ENCODE measurements around the gene IL34. TPM values are rescaled to one million over a fixed set of nuclear protein-coding genes. Genes with fewer than 3 reads are reported as not detected.
A peak's percentile ranks its signal among the peaks of the same experiment; 100 is the strongest.

Gene IL34
- total RNA-seq (not detected), polyA plus RNA-seq (not detected)

GRCh38 chr16:70646260-70647241, at the start of gene IL34:
IL34 (plus strand) TSS chr16:70646559; CDS start chr16:70646948, 389 bp downstream.
- no peaks in the 10 kb centered on the region for H3K36me3 ChIP-seq (ENCODE audit: control insufficient read depth, insufficient read depth, low read length)
- no peak within 1 kb of the TSS for H3K27ac ChIP-seq (ENCODE audit: insufficient read depth, low read length, poor library complexity, severe bottlenecking)
- no peak within 1 kb of the TSS for H3K4me3 ChIP-seq (ENCODE audit: low read depth, low read length)
- no peaks in the 10 kb centered on the region for H3K27me3 ChIP-seq (ENCODE audit: control insufficient read depth, insufficient read depth, low read length)
- Mint-ChIP-seq H3K27me3 (peaks cover 11% of the 10 kb centered on the region), H3K4me3 (no peak within 1 kb of the TSS), H3K4me1 (no peaks in the 10 kb centered on the region), H3K27ac (no peak within 1 kb of the TSS), H3K36me3 (no peaks in the 10 kb centered on the region), H3K9me3 (no peaks in the 10 kb centered on the region)
- DNase-seq (no peak), ATAC-seq (ENCODE audit: low read depth in 2 of 2) (no peak)
- H3K9me3 ChIP-seq (ENCODE audit: control insufficient read depth in 2 of 2, low read length in 2 of 2), result no peaks in the 10 kb centered on the region
- H3K4me1 ChIP-seq (ENCODE audit: control insufficient read depth, insufficient read depth, low read length, poor library complexity, severe bottlenecking), result no peaks in the 10 kb centered on the region

- no peaks in the 10 kb centered on the region for H3K4me1 Mint-ChIP-seq
Observed at GRCh38 chr16:70597135-70597835, 49.1 kb upstream of the IL34 start.

GRCh38 chr16:70598937-70599503, 47.3 kb upstream of the IL34 start:
- Histone ChIP-seq H3K27me3 (ENCODE audit: control insufficient read depth, insufficient read depth, low read length) (no peaks in the 10 kb centered on the region), H3K4me3 (ENCODE audit: low read depth, low read length) (no peak overlapping the region), H3K27ac (ENCODE audit: insufficient read depth, low read length, poor library complexity, severe bottlenecking) (no peak overlapping the region), H3K4me1 (ENCODE audit: control insufficient read depth, insufficient read depth, low read length, poor library complexity, severe bottlenecking) (no peaks in the 10 kb centered on the region), H3K9me3 (ENCODE audit: control insufficient read depth in 2 of 2, low read length in 2 of 2) (no peaks in the 10 kb centered on the region), H3K36me3 (ENCODE audit: control insufficient read depth, insufficient read depth, low read length) (no peaks in the 10 kb centered on the region)
- peaks cover 8% of the 10 kb centered on the region for H3K27me3 Mint-ChIP-seq
- no peaks in the 10 kb centered on the region for H3K36me3 Mint-ChIP-seq
- no peak overlapping the region for H3K27ac Mint-ChIP-seq
- peaks cover 0 to 3% (median 0%) of the 10 kb centered on the region in 7 donors for H3K9me3 Mint-ChIP-seq
- no peak for ATAC-seq (ENCODE audit: low read depth in 2 of 2)
- no peak for DNase-seq
- H3K4me1 Mint-ChIP-seq, result no peaks in the 10 kb centered on the region
- peak overlapping the region in 1 of 4 donors; percentile 70 for H3K4me3 Mint-ChIP-seq

More at GRCh38 chr16:70597135-70597835, 49.1 kb upstream of the IL34 start:
- H3K27ac ChIP-seq (ENCODE audit: insufficient read depth, low read length, poor library complexity, severe bottlenecking), result no peak overlapping the region
- H3K27me3 ChIP-seq (ENCODE audit: control insufficient read depth, insufficient read depth, low read length), result no peaks in the 10 kb centered on the region
- H3K4me1 ChIP-seq (ENCODE audit: control insufficient read depth, insufficient read depth, low read length, poor library complexity, severe bottlenecking), result no peaks in the 10 kb centered on the region
- H3K4me3 Mint-ChIP-seq, result no peak overlapping the region
- H3K9me3 Mint-ChIP-seq, result peaks cover 0 to 3% (median 0%) of the 10 kb centered on the region in 7 donors
- no peak for ATAC-seq (ENCODE audit: low read depth in 2 of 2)
- no peak overlapping the region for H3K4me3 ChIP-seq (ENCODE audit: low read depth, low read length)
- H3K27ac Mint-ChIP-seq, result no peak overlapping the region
- no peaks in the 10 kb centered on the region for H3K36me3 ChIP-seq (ENCODE audit: control insufficient read depth, insufficient read depth, low read length)
- peaks cover 12% of the 10 kb centered on the region for H3K27me3 Mint-ChIP-seq
- H3K9me3 ChIP-seq (ENCODE audit: control insufficient read depth in 2 of 2, low read length in 2 of 2), result no peaks in the 10 kb centered on the region
- H3K36me3 Mint-ChIP-seq, result no peaks in the 10 kb centered on the region
- no peak for DNase-seq

GRCh38 chr16:70600730-70601129, 45.6 kb upstream of the IL34 start:
- Histone ChIP-seq H3K36me3 (ENCODE audit: control insufficient read depth, insufficient read depth, low read length) (no peaks in the 10 kb centered on the region), H3K4me1 (ENCODE audit: control insufficient read depth, insufficient read depth, low read length, poor library complexity, severe bottlenecking) (no peaks in the 10 kb centered on the region), H3K27ac (ENCODE audit: insufficient read depth, low read length, poor library complexity, severe bottlenecking) (no peak overlapping the region), H3K9me3 (ENCODE audit: control insufficient read depth in 2 of 2, low read length in 2 of 2) (no peaks in the 10 kb centered on the region), H3K27me3 (ENCODE audit: control insufficient read depth, insufficient read depth, low read length) (no peaks in the 10 kb centered on the region), H3K4me3 (ENCODE audit: low read depth, low read length) (no peak overlapping the region)
- Mint-ChIP-seq H3K27me3 (peaks cover 6% of the 10 kb centered on the region), H3K4me1 (no peaks in the 10 kb centered on the region), H3K4me3 (no peak overlapping the region), H3K27ac (no peak overlapping the region), H3K9me3 (peaks cover 0 to 3% (median 0%) of the 10 kb centered on the region in 7 donors), H3K36me3 (no peaks in the 10 kb centered on the region)
- no peak for DNase-seq
- no peak for ATAC-seq (ENCODE audit: low read depth in 2 of 2)

- H3K27me3 ChIP-seq (ENCODE audit: control insufficient read depth, insufficient read depth, low read length), result no peaks in the 10 kb centered on the region
Observed at GRCh38 chr16:70601576-70602575, 44.5 kb upstream of the IL34 start.

GRCh38 chr16:70602831-70603230, 43.5 kb upstream of the IL34 start:
- Mint-ChIP-seq H3K36me3 (no peaks in the 10 kb centered on the region), H3K4me3 (no peak overlapping the region), H3K27ac (peak overlapping the region in 1 of 3 donors; percentile 9), H3K9me3 (no peaks in the 10 kb centered on the region), H3K4me1 (no peaks in the 10 kb centered on the region), H3K27me3 (peaks cover 12% of the 10 kb centered on the region)
- Histone ChIP-seq H3K36me3 (ENCODE audit: control insufficient read depth, insufficient read depth, low read length) (no peaks in the 10 kb centered on the region), H3K27ac (ENCODE audit: insufficient read depth, low read length, poor library complexity, severe bottlenecking) (no peak overlapping the region), H3K4me3 (ENCODE audit: low read depth, low read length) (no peak overlapping the region), H3K9me3 (ENCODE audit: control insufficient read depth in 2 of 2, low read length in 2 of 2) (no peaks in the 10 kb centered on the region), H3K27me3 (ENCODE audit: control insufficient read depth, insufficient read depth, low read length) (no peaks in the 10 kb centered on the region), H3K4me1 (ENCODE audit: control insufficient read depth, insufficient read depth, low read length, poor library complexity, severe bottlenecking) (no peaks in the 10 kb centered on the region)
- DNase-seq (no peak), ATAC-seq (ENCODE audit: low read depth in 2 of 2) (no peak)

More at GRCh38 chr16:70601576-70602575, 44.5 kb upstream of the IL34 start:
- peaks cover 5% of the 10 kb centered on the region for H3K27me3 Mint-ChIP-seq
- no peak overlapping the region for H3K4me3 ChIP-seq (ENCODE audit: low read depth, low read length)
- H3K9me3 ChIP-seq (ENCODE audit: control insufficient read depth in 2 of 2, low read length in 2 of 2), result no peaks in the 10 kb centered on the region
- no peaks in the 10 kb centered on the region for H3K4me1 ChIP-seq (ENCODE audit: control insufficient read depth, insufficient read depth, low read length, poor library complexity, severe bottlenecking)
- H3K36me3 ChIP-seq (ENCODE audit: control insufficient read depth, insufficient read depth, low read length), result no peaks in the 10 kb centered on the region
- no peak overlapping the region for H3K27ac ChIP-seq (ENCODE audit: insufficient read depth, low read length, poor library complexity, severe bottlenecking)
- no peaks in the 10 kb centered on the region for H3K4me1 Mint-ChIP-seq
- DNase-seq (no peak), ATAC-seq (ENCODE audit: low read depth in 2 of 2) (no peak)
- H3K36me3 Mint-ChIP-seq, result no peaks in the 10 kb centered on the region
- peaks cover 0 to 1% (median 0%) of the 10 kb centered on the region in 7 donors for H3K9me3 Mint-ChIP-seq
- no peak overlapping the region for H3K4me3 Mint-ChIP-seq
- no peak overlapping the region for H3K27ac Mint-ChIP-seq
